ENCODE measurements around the gene SYT13.

Gene SYT13

DNA sequence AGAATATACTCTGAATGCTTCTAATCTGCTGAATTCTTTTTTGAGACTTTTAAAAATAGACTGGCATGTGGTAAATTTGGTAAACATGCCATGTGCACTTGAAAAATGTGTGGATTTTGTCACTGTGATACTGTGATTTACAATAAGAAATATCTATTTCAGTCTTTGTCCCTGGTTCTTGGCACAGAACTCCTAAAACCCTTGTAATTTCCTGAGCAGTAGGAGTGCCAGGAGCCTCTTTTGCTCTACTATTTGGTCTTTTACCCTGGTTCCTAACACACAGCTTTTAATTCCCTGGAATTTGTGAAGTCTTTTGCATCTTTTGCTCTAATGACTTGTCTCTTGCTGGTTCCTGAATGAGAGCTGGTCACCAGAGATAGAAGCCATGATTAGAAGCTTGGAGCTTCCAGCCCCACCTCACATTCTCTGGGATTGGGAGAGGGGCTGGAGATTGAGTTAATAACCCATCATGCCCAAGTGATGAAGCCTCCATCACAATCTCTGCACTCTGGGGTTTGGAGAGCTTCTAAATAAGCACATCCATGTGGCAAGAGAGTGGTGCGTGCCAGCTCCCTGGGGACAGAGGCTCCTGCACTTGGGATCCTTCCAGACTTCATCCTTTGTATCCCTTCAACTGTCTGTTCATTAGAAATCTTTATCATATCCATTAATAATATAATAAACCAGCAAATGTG, 27.2 kb upstream of the SYT13 start:
- DNase-seq (ENCODE audit: low spot score) = no peak

DNA sequence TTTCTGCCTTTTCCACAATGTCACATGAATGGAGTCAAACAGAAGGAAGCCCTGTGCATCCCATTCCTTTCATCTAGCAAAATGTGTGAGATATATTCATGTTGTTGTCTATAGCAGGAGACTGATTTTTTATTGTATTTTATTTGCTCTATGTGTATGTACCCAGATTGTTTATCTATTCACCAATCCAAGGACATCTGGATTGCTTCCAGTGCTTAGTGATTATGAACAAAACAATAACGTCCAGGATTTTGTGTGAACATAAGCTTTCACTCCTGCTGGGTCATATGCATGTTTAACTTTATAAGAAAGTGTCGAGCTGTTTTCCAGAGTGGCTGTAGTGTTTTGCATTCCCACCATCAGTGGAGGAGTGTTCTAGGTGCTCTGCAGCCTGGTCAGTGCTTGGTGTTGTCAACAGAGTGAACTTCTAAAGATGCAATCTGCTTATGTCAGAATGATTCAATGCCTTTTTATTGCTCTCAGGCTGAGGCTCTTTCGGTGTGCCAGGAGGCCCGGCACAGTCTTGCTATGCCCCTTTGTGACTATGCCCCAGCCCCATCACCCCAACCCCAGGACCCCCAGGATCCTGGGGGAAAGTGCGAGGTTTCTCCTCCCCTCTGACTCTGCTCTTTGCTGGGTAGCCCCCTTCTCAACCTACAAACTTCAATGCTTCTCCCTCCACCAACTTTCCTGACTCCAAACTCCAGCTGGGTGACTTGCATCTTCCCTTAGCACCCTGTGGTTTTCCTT, 19.9 kb upstream of the SYT13 start:
- DNase-seq (ENCODE audit: low spot score) = no peak

DNA sequence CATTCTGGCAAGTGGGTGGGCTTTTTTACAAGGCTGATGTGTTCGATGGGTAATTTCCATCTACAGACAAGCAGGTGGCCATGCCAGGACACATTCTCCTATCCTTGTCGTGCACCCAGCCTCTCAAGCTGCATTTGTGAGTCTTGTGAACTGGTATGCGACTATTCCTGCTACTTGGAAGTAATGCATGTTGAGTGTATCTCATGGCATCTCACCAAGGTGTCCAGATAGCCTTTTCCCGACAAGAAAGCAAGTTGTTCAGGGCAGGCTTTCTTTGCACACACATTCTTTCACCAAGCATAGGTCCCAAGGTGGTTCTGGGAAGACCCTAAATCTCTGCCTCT, 18.8 kb upstream of the SYT13 start:
- no peak for DNase-seq (ENCODE audit: low spot score)

DNA sequence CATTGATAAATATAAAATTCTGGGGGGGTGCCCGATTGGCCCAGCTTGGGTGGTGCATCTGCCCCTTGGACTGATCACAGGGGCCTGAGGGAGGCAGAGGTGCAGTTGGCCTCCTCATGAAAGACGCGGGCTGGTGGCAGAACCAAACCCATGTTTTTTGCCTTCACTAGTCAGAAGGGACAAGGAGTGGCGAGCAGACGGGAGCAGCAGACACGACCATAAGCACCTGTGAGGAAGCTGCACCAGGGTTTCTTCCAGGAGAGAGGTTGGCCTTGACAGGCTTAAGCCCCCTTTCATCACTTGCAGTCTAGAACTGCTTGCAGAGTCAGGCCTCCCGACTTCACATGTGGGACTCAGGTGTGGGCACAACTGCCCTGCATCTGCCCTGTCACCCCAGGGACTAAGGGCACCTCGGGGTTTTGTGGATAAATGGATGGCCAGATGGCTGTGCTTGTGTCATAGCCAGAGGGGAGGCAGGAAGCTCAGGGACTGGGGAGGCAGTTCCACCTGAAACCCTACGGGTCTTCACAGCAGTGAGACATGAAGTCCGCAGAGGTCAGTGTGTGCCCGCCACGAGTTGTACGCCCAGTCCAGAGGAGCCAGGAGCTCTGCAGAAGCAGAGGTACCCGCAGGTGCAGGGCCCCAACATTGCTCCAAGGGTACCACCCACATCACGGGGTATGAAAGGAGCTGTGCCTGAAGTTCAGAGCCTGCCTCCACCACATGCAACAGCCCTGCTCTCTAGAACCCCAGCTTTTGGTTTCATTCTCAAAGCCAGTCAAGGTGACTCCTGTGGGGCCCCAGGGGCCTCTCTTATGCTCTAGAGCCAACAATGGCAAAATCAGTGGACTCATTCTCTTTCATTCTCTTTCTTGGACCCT, 18.2 kb upstream of the SYT13 start:
- no peak for DNase-seq (ENCODE audit: low spot score)

DNA sequence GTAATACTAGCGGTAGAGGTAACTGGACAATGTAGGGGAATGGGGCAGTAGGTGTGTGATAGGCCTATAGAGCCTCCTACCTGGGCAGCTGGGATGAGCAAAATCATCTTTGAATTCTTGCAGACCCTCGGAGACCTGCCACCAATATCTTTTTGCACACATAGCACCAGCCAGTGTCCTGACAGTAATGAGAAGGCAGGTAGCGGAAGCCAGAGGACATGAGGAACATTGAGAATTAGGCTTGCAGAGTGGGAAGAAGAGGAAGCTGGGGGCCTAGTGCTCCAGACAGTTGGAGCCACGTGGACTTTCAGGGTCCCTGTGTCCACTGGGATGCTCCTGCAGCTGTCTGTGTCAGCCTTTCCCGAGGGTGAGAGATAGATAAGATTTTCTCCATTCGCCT, 17.2 kb upstream of the SYT13 start:
- no peak for DNase-seq (ENCODE audit: low spot score)

DNA sequence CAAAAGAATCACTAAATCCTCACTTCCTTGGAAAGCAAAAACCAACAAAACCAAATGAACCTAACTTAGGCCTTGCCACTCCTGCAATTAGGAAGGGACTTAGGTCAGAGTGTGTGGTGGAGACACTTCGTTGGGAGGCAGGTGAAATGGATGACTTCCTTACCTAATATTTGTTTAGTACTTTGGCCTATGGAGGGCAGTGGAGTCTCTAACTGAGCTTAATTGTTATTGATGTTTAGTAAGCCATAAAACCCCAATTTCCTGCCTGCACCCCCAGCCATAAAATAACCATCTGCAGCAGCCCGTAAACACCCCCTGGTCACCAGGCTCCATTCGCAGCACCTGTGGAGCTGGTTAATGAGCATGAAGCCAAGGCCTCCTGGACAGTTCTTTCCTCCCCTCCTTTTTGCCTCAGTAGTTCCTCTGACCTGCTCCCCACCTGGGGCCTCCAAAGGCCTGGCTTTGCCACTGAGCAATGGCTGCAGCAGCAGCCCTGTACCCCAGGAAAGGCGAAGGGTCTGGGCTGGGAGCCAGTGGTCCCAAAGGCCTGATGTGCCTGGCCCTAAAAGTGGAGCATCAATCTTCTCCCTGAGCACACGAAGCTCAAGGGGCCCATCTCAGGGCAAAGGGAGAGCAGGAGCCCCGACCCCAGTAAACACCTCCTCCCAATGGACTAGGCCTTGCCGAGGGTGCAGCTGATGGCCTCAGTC, 15.6 kb upstream of the SYT13 start:
- no peak for DNase-seq (ENCODE audit: low spot score)

DNA sequence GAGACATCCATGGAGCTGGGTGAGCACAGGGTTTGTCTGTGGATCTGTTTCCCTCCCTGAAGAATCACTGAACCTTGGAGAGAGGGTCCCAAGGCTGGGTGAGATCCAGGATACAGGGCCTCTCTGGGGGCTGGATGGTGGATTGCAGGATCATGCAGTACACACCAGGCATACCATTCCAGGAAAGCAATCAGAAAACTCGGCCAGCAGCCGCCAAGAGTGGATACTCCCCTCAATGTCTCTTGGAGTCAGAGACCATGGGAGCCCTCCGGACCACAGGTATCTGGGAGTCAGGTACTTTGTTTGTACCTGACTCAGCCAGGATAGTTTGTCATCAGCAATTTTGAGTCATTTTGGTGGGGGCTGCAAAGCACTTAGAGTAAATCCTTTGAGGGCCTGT, 14.6 kb upstream of the SYT13 start:
- DNase-seq (ENCODE audit: low spot score) = no peak

DNA sequence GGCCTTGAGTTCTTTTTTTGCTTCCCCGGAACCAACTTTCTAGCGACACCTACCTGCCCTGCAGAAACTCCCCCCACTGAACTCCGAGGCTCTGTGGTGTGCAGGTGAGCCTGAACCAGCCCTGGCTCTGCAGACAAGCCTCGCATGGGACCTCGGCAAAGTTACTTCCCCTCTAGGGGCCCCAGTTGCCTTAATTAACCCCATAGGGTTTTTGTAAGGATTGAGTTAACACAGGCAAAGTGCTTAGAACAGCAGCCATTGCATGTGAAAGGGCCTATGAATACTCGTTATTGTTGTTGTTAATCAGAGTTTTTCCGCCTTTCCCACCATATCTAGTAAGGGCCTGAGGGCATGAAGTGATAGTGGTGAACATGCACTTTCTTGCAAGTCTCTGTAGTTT, 12.6 kb upstream of the SYT13 start:
- no peak for DNase-seq (ENCODE audit: low spot score)

DNA sequence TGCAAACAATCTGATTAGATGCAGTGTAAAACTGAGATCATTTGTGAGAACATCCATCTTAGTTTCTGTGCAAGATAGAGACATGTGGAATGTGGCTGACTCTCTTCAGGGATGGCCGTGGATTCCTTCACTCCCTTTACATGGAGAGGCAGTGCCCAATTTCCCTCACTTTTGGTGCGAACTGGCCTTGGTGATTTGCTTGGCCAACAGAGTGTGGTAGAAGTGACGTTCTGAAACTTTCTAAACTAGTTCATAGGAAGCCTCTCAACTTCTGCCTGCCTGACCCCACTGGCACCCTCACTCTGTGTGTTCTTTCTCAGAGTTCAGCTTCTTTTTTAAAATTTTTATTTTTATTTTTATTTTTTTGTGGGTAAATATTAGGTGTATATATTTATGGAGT, 9.9 kb upstream of the SYT13 start:
- no peak for DNase-seq (ENCODE audit: low spot score)

DNA sequence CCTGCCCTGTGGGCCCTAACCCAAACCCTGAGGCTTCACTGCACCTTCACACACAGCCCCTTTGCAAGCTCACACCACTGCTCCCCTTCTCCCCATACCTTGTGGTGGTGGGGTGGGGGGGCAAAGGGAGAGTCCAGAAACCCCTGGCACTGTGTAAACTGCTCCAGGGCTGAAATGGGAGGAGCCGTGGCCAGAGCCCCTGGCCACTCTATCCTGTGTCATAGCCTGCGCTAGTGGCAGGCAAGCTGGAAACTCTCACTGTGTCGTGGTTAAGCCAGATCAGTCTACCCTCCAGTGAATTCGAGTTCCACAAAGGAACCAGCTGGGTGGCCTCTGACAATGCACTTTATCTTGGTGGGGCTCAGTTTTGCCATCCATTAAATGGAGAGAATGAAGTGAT, 8.4 kb upstream of the SYT13 start:
- DNase-seq (ENCODE audit: low spot score) = no peak

DNA sequence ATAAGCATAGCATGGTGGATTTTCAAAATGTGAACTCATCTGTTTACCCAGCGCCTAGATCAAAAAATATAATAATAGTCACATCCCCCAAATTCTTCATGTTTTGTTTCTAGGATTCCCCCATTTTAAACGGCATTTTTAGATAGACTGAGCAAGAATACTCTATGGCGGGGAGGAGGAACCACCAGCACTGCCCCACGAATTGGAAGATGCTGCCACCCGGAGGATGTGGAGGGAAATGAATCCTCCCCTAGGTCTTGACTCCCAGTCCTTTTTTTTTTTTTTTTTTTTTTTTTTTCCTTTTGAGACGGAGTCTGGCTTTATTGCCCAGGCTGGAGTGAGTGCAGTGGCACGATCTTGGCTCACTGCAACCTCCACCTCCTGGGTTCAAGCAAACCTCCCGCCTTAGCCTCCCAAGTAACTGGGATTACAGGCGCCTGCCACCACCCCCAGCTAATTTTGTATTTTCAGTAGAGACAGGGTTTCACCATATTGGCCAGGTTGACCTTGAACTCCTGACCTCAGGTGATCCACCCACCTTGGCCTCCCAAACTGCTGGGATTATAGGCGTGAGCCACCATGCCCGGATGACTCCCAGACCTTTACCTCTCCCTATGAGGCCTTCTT, 7.5 kb upstream of the SYT13 start:
- peak; percentile 76 for DNase-seq (ENCODE audit: low spot score)

DNA sequence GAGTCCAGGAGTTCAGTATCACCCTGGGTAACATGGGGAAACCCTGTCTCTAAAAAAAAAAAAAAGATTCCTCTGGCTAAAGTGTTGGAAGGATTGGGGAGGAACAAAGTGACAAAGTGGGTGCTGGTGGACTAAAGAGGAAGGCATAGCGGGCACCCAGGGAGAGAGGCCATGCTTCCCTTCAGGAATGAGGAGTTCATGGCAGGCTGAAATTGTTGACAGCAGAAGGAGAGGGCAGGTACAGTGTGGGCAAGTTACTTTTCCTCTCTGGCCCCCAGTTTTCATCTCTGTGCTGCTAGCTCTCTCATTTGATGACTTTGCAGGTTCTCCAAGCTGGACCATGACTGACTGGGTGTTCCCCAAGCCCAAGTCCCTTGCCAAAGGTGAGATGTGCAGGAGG, 4.4 kb upstream of the SYT13 start:
- no peak for DNase-seq (ENCODE audit: low spot score)

DNA sequence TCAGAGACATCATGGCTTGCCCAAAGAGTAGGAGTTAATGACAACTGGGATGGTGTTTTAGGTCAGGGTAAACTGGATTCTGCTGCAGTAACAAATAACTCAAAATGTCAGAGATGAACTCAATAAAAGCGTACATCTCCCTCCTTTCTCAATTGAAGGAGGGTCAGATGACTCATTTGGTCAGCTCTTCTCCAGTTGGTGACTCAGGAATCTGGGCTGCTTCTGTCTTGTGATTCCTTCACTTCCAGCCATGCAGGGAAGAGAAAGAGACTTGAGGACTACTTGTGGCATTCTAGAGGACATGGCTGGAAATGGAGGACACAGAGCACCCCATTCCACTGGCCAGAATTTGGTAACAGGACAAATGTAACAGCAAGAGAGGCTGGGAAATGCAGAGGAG, 3.2 kb upstream of the SYT13 start:
- no peak for DNase-seq (ENCODE audit: low spot score)

DNA sequence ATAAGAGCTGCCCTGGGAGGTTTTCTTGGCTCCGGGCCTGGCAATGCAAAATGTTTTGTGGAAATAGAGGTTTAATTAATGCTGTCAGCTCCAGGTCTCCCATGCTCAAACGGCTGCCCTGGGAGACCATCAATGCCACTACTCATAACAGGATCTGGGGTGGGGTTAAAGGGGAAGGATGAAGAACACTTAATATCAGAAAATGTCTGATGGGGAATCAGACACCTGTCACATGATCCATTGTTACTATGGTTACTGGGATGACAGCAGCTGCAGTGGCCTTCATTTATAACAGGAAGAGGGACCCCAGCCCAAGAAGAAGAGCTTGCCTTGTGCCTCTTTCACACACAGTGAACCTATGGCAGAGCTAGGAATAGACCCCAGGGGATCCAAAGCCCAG, 2.2 kb upstream of the SYT13 start:
- DNase-seq (ENCODE audit: low spot score) = no peak

DNA sequence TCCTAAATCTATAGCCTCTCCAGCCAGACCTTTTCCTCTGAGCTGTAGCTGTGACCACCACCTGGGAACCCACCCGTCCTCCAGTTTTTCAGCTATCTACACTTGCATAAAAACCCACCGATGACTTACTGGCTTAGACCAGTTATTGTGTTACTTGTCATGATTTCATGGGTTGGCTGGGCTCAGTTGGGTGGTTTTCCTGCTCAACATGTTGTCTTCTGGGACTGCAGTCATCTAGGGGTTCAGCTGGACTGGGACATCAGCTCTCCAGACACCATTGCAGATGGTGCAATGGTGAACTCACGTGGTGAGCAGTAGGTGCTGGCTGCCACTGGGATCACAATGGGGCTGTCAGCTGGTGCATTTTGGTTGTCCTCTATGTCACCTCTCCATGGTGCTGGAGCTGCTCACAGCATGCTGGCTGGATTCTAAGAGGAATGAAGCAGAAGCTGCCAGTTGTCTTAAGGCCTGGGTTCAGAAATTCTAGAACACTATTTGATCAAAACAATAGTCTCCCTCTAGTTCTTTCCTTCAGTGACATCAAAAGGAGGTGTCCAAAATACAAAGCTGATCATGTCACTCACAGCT, 1.3 kb upstream of the SYT13 start:
- DNase-seq (ENCODE audit: low spot score) = no peak

DNA sequence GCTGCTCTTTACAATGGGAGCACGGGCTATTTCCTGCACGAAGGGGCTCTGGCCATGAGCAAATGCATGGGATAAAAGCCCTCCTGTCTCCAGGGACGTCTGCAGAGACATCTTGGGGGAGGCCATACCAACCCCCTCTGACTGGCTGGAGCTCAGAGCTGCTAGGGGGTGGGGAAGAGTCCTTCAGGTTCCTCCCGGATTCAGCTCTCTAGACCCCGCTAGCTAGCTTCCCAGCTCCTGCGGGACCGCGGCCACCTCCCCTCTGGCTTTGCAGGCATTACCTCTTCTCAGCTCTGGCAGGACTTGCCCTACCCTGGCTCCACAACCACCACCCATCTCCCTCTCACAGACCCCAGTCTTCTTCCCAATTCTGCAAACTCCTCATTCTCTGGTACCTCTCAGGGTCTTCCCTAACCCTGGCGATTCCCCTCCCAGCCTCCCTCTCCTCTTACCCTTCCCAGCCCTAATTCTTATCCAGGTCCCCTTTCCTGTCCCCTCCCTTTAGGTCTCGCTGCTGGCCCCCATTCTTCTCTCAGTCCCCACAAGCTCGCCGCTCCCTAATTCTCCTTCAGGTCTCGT, 802 bp downstream of the SYT13 start:
- DNase-seq (ENCODE audit: low spot score) = no peak

DNA sequence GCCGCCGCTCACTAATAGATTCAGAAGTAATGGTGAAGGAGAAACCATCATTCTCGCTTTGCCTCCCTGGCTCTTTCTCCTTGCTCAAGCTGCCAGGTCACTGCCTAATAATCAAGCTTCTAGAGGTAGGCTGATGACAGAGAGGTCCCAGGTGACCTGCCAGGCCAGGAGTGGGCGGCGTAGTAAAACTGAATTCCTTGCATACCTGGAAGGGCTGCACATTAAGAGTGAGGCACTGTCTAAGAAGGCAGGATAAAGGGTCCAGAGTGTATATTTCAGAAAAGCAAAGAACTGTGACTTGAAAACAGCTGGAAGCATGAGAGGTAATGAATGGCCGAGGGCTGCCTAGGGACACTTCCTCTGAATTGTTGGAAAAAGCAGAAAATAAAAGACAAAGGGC, 4.1 kb downstream of the SYT13 start:
- no peak for DNase-seq (ENCODE audit: low spot score)

DNA sequence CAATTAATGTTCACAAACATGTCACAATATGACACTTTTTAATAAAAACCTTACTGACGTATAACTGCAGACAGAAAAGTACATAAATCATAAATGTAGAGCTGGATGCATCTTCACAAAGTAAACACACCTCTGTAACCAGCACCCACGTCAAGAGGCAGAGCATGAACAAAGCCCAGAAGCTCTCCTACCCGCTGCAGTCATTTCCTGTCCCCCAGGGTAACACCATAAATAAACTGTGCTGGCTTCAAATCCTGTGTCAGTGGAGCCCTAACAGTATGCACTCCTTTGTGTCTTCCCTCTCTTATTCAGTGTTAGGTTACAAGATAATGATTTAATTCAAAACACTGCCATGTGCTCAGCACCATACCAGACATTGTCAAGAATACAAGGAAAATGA, 5.7 kb downstream of the SYT13 start:
- DNase-seq (ENCODE audit: low spot score) = peak; percentile 32

DNA sequence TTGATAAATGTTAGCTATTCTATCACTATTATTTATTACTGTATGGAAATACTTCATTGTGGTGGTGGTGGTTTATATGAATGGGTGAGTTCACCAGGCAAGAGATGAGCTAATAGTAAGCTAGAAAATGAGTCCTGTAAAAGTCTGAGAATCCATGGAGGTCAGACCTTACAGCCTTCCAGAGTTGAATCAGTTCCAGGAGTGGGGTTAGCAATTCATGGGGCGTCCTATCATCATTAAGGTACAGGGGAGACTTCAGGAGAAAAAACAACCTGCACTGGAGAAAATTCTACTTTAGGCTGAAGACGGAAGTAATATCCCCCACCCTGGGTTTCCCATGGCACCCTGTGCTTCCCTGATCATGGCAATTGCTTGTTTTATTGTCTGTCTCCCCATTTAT, 6.5 kb downstream of the SYT13 start:
- no peak for DNase-seq (ENCODE audit: low spot score)

DNA sequence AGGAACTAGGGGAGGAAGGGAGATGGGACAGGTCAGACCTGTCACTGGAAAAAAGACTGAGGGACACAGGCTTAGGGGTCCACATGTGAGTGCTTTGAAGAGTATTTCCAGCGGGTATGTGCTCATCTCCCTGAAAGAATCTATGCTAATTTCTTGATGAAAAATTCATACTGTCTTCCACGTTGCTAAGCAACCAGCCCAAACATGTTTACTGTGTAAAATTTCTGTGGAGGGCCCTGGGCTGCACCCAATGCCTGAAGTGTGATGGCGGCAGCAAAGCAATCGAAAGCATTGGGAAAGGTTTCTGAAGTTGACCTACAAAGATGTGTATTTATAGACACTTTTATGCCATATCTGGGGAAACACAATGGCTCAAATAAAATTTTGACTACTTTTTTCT, 7.4 kb downstream of the SYT13 start:
- DNase-seq (ENCODE audit: low spot score) = no peak

DNA sequence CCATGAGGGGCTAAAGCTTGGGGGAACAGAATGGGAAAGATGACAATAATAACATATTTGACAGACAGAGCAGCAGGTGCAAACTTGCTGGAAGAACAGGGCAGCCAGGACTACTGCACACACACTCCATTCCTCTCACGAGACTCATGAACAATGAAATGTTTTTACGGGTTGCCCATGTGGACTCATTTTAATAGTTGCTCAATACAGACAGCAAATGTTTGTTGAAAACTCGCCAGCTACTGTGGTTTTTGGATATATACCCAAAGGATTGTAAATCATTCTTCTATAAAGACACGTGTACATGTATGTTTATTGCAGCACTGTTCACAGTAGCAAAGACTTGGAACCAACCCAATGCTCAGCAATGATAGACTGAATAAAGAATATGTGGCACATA, 10.3 kb downstream of the SYT13 start:
- no peak for DNase-seq (ENCODE audit: low spot score)
